Measurements from ENCODE around the gene TYR.
"Not testable (repeated sequence)": the region's sequence is repeated elsewhere in the genome, so short reads cannot be mapped to it uniquely, and the experiment has no call there.

GRCh38 chr11:89309321-89309985, 131.8 kb downstream of the TYR start:
- TF ChIP-seq CTCF, POLR2A (IDR thresholded peaks at IDR 0.05): not testable (repeated sequence)
